Thymus (tissue), 11 donors: ENCODE measurements around the gene COL19A1. TPM values are rescaled to one million over a fixed set of nuclear protein-coding genes. Genes with fewer than 3 reads are reported as not detected.
"Not testable (repeated sequence)": the region's sequence is repeated elsewhere in the genome, so short reads cannot be mapped to it uniquely, and the experiment has no call there.

Source experiments
- DNase-seq, 9 donors: peaks; one replicate each; pipeline ENCODE4 v3.0.0-alpha.2; 2013; ENCODE audit warnings: low spot score in 9 of 9, low read depth in 6 of 9, missing footprints in 1 of 9
- H3K27ac ChIP-seq, 2 donors: one replicate each; pipeline ENCODE4 v1.5.1; 2013; ENCODE audit warnings: control low read depth in 1 of 2, low read depth in 1 of 2, low read length in 1 of 2, mild to moderate bottlenecking in 1 of 2, moderate library complexity in 1 of 2
- H3K27me3 ChIP-seq, 2 donors: one replicate each; pipeline ENCODE4 v1.5.1; 2013; ENCODE audit warnings: low read length in 1 of 2; ENCODE audit not compliant: control insufficient read depth in 2 of 2, insufficient read depth in 1 of 2
- H3K36me3 ChIP-seq, 2 donors: one replicate each; pipeline ENCODE4 v1.5.1; 2013; ENCODE audit warnings: low read length in 1 of 2, mild to moderate bottlenecking in 1 of 2, moderate library complexity in 1 of 2; ENCODE audit not compliant: control insufficient read depth in 2 of 2, insufficient read depth in 2 of 2
- H3K4me1 ChIP-seq, 2 donors: one replicate each; pipeline ENCODE4 v1.5.1; 2013; ENCODE audit warnings: low read length in 2 of 2; ENCODE audit not compliant: control insufficient read depth in 2 of 2, insufficient read depth in 2 of 2
- H3K4me3 ChIP-seq, 2 donors: one replicate each; pipeline ENCODE4 v1.5.1; 2013; ENCODE audit warnings: low read length in 2 of 2, control low read depth in 1 of 2, mild to moderate bottlenecking in 1 of 2
- H3K9me3 ChIP-seq, 2 donors: one replicate each; pipeline ENCODE4 v1.5.1; 2013; ENCODE audit warnings: low read length in 1 of 2, mild to moderate bottlenecking in 1 of 2; ENCODE audit not compliant: control insufficient read depth in 2 of 2, insufficient read depth in 1 of 2
- WGBS: extraction: QIAGEN DNeasy Blood & Tissue Kit; methylation state at CpG from one replicate; pipeline ENCODE4 v1.1.7; 2013; 5-methylcytosine and 5-hydroxymethylcytosine counted together
- polyA plus RNA-seq: library from polyadenylated mRNA; stranded (reverse); fragments of 200-250 nt; gene quantifications from one replicate; pipeline ENCODE4 v1.2.3, GENCODE V29; 2013
- total RNA-seq: library from RNA; stranded (reverse); fragments of 120-200 nt; gene quantifications from one replicate; pipeline ENCODE4 v1.2.4, GENCODE V29; 2013
- donor health status: healthy.

COL19A1 gene
- total and polyA plus RNA-seq, 2 donors, result 0.34 to 8.7 TPM

DNA sequence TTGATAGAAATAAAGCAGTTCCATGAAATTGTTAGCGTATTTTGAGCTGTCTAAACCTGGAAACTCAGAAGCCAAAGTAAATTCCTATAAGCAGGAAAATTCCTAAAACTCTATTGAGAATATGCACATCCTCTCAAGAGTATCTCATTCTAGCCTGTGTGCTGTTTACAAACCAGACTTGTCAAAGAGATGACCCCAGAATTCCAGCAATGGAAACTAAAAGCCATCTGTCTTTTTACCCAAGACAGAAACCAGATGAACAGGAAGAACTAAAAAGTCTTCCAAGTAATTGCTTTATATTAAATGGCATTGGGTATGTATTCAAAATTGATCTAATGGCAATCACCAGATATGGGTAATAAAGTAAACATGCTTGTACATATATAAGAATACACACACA lies 92.6 kb downstream of the COL19A1 start:
- H3K4me3 ChIP-seq, result no peak overlapping the region
- no peak for DNase-seq
- no peaks in the 10 kb centered on the region for H3K4me1 ChIP-seq
- 95% methylated on average over 1 of the region's 1 CpG for WGBS
- no peaks in the 10 kb centered on the region for H3K27me3 ChIP-seq
- no peak overlapping the region for H3K27ac ChIP-seq
- H3K36me3 ChIP-seq, result no peaks in the 10 kb centered on the region
- H3K9me3 ChIP-seq, result no peaks in the 10 kb centered on the region

GRCh38 chr6:69965974-69966373 lies 99.6 kb downstream of the COL19A1 start:
- DNase-seq, H3K9me3 ChIP-seq, H3K27ac ChIP-seq, H3K36me3 ChIP-seq, H3K27me3 ChIP-seq, H3K4me3 ChIP-seq, H3K4me1 ChIP-seq: not testable (repeated sequence)
- WGBS, result 95% methylated on average over 16 of the region's 16 CpGs

- Histone ChIP-seq H3K9me3 (no peaks in the 10 kb centered on the region), H3K27me3 (no peaks in the 10 kb centered on the region), H3K4me1 (no peaks in the 10 kb centered on the region), H3K27ac (no peak overlapping the region), H3K36me3 (no peaks in the 10 kb centered on the region), H3K4me3 (no peak overlapping the region)
- no peak for DNase-seq
- 60% methylated on average over 2 of the region's 2 CpGs for WGBS
These were observed 106.8 kb downstream of the COL19A1 start for GRCh38 chr6:69973138-69973537.

DNA sequence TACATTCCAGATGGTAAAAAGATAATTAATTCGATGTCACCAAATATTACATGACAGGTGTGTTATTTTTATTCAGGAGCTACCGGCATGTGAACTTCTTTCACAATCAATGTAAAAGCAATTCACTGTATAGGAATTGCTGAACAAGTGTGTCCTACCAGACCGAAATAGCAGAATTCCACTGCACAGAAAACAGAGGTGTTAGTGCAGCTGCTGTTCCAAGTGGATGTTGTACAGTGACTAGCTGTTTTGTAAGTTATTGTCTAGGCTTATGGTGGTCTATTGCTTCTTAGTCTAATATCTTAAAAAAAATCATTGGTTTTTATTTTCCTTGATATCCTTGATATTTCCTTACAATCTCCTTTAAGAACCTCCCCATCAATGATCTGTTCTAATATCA lies 107.4 kb downstream of the COL19A1 start:
- no peak for DNase-seq

GRCh38 chr6:69974193-69974592 lies 107.8 kb downstream of the COL19A1 start:
- Histone ChIP-seq H3K9me3 (no peaks in the 10 kb centered on the region), H3K27ac (no peak overlapping the region), H3K27me3 (no peaks in the 10 kb centered on the region), H3K36me3 (no peaks in the 10 kb centered on the region), H3K4me3 (no peak overlapping the region), H3K4me1 (no peaks in the 10 kb centered on the region)
- DNase-seq, result peak in 1 of 9 donors; percentile 4
- 96% methylated on average over 2 of the region's 2 CpGs for WGBS

More for the DNA sequence above, 107.4 kb downstream of the COL19A1 start:
- H3K27ac ChIP-seq, result no peak overlapping the region
- H3K36me3 ChIP-seq, result no peaks in the 10 kb centered on the region
- H3K4me3 ChIP-seq, result no peak overlapping the region
- H3K4me1 ChIP-seq, result no peaks in the 10 kb centered on the region
- 90% methylated on average over 3 of the region's 3 CpGs for WGBS
- H3K9me3 ChIP-seq, result no peaks in the 10 kb centered on the region
- no peaks in the 10 kb centered on the region for H3K27me3 ChIP-seq

DNA sequence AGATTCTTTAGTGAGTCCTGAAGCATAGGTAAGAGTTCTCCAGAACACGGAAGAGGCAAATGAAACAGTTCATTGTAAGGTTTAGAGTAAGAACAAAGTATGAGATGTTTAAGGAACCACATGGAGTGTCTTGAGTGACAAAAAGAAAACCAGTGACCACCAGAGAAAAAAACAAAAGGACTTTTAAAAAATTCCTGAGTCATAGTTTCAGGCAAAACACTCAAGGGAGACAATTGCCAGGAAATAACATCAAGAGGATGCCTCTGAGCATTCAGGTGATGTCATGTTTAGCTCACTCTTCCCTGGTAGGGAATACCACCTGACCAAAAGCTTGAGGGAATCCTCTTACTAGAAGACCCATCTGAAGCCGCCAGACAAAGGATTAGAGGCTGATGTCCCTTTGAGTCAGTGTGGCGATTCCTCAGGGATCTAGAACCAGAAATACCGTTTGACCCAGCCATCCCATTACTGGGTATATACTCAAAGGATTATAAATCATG lies 110.3 kb downstream of the COL19A1 start:
- Histone ChIP-seq H3K4me3 (no peak overlapping the region), H3K9me3 (no peaks in the 10 kb centered on the region), H3K4me1 (no peaks in the 10 kb centered on the region), H3K27me3 (no peaks in the 10 kb centered on the region), H3K27ac (no peak overlapping the region), H3K36me3 (no peaks in the 10 kb centered on the region)
- WGBS, result 92% methylated on average over 4 of the region's 4 CpGs
- DNase-seq, result no peak

DNA sequence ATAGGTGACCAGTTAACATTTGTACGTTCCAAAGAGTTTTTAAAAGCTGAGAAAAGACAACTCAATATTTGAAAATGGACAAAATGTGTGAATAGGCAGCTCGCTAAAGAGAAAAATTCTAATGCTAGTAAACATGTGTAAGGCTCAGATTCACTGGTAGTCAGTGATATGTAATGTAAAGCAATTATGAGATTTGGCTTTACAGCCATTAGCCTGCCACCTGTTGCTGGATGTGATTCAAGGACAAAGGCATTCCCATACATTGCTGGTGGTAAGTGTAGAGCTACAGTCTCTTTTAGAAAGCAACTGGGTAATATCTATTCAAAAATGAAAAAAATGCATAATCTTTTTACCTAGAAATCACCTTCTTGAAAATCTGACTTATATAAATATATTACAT lies 114.3 kb downstream of the COL19A1 start:
- Histone ChIP-seq H3K36me3 (no peaks in the 10 kb centered on the region), H3K27me3 (no peaks in the 10 kb centered on the region), H3K9me3 (no peaks in the 10 kb centered on the region), H3K27ac (no peak overlapping the region), H3K4me1 (no peaks in the 10 kb centered on the region), H3K4me3 (no peak overlapping the region)
- 89% methylated on average over 2 of the region's 2 CpGs for WGBS
- DNase-seq, result no peak

DNA sequence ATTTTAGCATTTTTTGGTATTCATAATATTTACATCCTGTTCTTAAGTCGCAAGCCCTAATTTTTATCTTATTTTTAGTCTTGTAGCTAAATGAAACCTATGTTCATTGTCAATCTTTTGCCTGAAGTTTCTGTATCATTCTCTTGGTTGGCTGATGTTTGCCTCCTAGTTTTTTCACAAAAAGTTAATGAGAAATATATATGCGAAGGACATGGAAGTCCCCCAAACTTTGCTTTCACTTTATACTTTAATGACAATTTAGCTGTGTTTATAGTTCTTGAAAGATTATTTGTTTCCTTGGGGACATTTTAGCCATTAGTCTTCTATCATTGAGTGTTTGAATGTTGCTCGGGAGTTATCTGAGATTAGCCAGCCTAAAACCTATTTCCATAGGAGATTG lies 118.2 kb downstream of the COL19A1 start:
- Histone ChIP-seq H3K27ac (no peak overlapping the region), H3K36me3 (no peaks in the 10 kb centered on the region), H3K27me3 (no peaks in the 10 kb centered on the region), H3K4me1 (no peaks in the 10 kb centered on the region), H3K4me3 (no peak overlapping the region), H3K9me3 (no peaks in the 10 kb centered on the region)
- WGBS, result 95% methylated on average over 3 of the region's 3 CpGs
- DNase-seq, result no peak

- H3K27ac ChIP-seq, result no peak overlapping the region
- no peaks in the 10 kb centered on the region for H3K4me1 ChIP-seq
- H3K27me3 ChIP-seq, result no peaks in the 10 kb centered on the region
- no peaks in the 10 kb centered on the region for H3K9me3 ChIP-seq
- DNase-seq, result no peak
- no peaks in the 10 kb centered on the region for H3K36me3 ChIP-seq
- no peak overlapping the region for H3K4me3 ChIP-seq
- whole genome bisulfite sequencing, result 89% methylated on average over 1 of the region's 1 CpG
These were observed 118.8 kb downstream of the COL19A1 start for GRCh38 chr6:69985180-69985579.

- Histone ChIP-seq H3K27ac (no peak overlapping the region), H3K36me3 (no peaks in the 10 kb centered on the region), H3K9me3 (no peaks in the 10 kb centered on the region), H3K27me3 (no peaks in the 10 kb centered on the region), H3K4me1 (no peaks in the 10 kb centered on the region), H3K4me3 (no peak overlapping the region)
- no peak for DNase-seq
- WGBS, result 88% methylated on average over 2 of the region's 2 CpGs
These were observed 121.2 kb downstream of the COL19A1 start for GRCh38 chr6:69987550-69987949.
